HL-60/S4 (cell line): Measurements from ENCODE around the gene GPC5.

ENCODE experiments used
- in situ Hi-C: fragments of 300-500 bp; cut with MboI; formaldehyde crosslinking; loops from 2 replicates; pipeline ENCODE4 v1.14.3; 2022; ENCODE audit warnings: low sequenced_read_pairs

The GPC5 gene

DNA sequence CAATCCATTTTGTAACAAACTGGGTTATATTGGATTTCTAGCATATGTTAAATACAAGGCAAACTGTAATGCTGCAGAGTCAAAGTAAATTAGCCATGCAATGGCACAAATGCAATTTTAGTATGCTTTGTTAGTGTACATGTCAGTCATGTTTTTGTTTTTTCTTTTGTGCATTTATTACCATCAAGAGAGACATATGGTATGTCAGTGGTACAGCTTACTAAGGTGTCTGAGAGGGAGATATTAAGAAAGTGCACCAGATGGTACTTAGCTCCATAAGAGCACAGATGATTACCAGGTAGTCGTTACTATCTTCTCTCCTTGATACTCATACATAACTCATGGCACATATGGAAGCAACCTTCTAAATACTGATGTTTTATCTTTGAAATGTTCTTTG is 550.3 kb downstream of the GPC5 start:
- in situ Hi-C loops = no loop called here

DNA sequence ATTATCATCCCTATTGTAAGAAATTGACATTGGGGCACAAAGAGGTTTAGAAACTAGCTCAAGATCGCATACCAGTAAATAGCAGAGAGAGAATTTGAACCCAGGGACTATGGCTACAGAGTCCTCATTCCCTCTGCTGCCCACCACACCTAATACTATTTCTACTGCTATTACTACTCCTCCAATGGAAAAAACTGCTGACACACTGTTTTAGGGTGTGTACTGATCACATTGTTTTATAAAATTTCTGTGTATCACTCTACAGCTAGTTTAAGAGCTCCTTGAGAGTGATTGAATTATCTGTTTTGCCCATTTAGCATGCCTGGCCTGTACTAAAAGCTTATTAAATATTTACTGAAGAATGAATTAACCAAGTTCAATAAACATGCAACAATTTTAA is 552.4 kb downstream of the GPC5 start:
- in situ Hi-C loops = no loop called here

DNA sequence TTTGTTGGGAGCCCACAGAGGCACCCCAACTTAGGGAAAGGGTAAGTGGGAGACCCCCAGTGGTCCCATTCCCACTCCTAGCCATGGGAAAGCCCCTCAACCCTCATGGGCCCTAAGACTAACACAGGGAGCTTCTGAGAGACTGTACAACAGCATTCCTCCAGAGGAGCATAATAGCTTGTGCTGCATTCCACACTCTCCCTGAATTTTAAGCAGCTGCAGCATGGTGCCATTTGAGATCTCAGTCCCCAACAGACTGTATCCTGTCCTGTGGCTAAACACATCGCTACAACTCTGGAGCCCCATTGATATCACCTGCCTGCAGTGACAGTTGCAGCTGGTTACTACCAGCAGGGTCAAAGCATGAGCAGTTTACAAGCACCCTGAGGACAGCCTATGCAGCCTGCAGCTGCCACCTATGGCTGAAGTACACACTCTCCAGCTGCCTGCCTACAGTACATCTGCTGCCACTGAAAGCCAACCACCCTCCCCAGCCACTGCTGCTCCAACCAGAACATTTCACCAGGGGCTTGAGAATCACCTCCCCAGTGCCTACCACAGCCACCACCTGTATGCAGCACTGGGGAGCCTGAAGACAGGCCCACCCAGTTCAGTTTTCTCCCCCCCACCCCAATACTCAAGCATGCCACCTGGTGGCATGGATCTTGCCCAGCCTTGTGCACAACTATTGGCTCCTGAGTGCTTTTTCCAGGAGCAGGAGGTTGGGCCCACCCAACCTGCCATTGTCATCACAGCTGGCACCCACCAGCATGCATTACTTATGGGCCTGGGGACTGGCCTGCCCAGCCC is 557.3 kb downstream of the GPC5 start:
- in situ Hi-C loops = no loop called here

DNA sequence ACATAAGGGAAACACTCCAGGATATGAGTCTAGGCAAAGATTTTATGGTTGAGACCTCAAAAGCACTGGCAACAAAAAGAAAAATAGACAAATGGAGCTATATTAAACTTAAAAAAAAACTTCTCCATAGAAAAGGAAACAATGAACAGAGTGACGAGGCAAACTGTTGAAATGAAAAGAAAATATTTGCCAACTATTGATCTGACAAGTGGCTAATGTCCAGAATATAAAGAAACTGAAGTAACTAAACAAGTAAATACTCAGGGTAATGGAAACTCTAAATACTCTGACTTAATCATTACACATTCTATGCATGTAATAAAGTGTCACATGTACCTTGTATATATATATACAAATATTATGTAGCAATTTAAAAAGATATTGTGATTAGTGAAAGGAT is 562.5 kb downstream of the GPC5 start:
- in situ Hi-C loops = no loop called here

DNA sequence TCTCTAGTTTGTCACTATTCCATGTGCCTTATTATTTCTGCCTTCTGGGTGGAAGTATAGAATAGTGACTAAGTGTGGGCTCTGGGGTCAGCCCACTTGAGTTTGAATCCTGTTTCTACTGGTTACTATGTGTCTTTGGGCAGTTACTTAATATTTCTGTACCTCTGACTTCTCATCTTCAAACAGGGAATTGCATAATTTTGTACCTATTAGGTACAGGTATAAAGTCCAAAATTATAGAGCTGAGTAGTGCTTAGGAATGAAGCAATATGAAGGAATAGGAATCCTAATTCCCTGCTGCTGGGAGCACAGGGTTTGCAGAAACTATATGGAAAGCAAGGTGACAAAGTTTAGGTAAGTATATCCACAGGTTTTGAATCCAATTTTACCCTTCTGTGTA is 564.5 kb downstream of the GPC5 start:
- in situ Hi-C loops = no loop called here

DNA sequence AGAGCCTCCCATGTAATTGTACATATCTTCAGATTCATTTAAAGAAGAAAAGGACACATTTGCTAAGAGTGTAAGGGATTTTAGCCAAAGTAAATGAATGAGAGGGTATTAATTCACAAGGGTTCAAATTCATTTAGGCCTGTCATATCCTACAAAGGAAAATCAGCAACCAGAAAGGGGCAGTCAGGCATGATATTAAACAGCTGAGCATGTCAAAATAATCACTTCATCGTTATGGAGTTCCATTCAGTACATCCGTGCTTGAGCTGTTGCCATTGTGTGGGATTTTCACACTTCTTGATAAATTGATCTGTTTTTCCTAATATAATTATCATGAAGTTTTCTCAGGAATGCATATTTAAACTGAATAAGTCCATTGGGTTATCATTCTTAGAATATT is 567.1 kb downstream of the GPC5 start:
- in situ Hi-C loops = no loop called here

DNA sequence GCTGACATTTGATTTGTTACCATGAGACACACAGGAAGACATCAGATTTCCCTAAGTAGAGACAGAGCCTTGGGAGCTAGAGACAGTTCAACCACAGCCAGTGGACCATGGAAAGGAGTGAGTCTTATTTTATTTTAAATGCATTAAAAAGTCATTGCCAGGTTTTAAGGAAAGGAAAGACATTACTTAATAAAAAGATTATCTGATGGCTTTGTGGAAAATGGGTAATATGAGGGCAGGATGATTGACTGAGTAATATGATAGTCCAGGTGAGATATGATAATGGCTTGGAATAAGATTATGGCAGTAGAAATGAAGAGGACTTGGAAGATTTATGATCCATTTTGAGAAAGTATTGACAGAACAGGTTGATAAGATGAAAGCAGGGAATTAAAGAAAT is 580.1 kb downstream of the GPC5 start:
- in situ Hi-C loops = no loop called here

DNA sequence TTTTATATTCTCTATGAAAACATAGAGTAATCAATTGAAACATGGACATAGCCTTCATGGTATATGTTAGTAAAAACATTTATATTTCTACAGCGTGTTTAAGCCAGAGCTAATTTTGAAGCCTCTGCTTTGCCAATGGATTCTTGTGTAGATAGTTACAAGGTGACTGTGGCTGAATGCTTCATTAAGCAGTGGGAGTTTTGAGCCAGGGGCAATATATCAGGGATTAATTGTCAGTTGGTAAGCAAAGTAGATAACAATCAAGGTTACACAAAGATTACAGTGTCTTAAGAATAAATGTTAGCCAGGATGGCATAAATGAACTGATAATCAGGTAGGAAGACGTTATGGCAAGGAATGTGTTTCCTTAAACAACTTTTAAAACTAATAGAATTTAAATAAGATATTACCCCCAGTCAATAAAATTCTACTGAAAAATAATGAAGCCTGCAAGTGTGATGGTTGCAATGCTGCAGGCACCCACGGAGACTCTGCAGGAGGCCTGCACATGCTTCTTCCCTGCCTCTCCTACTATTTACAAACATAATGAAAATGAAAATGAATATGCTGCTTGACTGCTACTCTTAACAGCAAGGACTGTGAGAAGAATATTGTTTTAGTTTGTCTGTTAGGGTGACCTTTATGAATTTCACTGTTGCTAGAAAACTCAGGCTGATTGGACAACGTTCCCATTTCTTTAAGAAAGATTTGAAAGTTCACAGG is 588.5 kb downstream of the GPC5 start:
- in situ Hi-C loops = no loop called here

DNA sequence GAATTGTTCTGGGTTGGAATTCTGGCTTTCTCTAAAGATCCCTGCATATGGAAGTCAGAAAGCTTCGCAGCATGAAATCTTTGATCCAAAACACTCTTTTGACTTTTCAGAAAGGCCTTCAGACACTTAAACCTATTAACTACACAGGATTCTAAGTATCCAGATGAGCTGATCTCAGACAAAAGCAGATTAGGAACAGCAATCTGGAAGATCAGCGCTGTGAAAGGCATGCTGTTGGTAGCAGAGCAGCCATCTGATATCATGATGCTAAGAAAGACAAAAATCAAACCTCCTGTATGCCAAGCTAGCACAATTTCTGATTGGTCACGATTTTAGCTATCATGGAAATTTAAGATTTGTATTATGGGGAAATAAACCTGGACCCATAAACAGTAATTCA is 589.9 kb downstream of the GPC5 start:
- in situ Hi-C loops = no loop called here

DNA sequence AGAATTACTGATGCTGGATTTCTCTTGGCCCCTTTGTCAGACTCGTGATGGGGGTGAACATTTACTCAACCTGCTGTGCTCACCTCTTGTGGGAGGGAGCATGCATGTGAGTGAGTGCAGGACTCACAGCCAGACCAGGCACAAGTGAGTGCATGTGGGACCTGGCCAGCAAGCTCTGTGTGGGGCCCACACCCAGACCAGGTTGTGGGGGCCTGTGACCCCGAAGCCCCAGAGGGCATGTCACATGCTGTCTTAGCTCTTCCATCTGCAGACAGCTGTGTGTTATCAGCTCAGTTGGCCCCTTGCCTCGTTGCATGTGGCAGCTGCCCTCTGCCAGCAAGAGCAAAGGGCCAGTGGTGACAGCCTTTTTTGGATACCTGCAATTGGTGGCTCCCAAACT is 614.4 kb downstream of the GPC5 start:
- in situ Hi-C loops = no loop called here

DNA sequence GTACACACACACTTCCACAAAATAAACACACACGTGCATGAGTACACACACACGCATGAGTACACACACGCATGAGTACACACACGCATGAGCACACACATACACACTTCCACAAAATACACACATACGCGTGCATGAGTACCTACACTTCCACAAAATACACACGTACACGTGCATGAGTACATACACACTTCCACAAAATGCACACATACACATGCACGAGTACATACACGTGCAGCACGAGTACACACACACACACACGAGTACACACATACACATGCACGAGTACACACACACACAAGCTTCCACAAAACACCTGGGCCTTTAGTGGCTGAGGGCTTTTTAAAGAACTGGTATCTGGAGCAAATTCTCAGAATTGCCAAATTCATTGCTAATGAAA is 619.3 kb downstream of the GPC5 start:
- in situ Hi-C loops = no loop called here

DNA sequence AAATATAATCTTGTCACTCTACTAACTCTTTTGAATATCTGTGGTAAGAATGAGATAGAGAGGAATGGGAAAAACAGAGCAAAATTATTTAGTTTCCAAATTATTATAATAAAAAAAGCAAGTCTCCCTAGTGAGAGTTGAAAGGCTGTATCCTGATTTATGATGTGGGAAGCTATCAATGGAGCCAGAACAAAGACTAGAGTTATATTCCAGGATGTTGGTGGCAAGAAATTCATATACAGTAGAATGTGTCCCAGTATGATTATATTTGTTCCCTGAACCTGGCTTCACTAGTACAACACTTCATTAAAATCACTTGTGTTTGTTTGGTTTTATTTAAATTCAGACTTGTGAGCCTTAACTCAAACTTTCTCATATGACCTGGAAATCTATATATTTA is 630.3 kb downstream of the GPC5 start:
- in situ Hi-C loops = no loop called here

DNA sequence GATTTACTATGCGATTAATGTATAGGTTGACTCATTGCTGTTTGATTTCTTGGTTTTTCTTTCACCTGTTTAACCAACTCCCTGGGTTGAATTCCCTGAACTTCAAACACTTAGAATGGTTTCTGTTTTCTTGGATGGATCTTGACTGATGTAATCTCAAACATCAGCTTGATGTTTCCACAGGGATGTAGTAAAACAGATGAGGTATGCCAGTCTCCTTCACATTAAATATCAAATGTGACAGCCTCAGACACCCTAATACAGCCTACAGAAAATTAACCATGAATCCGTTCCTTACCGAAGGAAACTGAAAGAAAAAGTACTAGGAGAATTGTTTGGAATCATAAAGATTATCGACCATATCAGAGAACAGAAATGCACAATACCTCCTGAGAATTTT is 631.2 kb downstream of the GPC5 start:
- in situ Hi-C loops = no loop called here

DNA sequence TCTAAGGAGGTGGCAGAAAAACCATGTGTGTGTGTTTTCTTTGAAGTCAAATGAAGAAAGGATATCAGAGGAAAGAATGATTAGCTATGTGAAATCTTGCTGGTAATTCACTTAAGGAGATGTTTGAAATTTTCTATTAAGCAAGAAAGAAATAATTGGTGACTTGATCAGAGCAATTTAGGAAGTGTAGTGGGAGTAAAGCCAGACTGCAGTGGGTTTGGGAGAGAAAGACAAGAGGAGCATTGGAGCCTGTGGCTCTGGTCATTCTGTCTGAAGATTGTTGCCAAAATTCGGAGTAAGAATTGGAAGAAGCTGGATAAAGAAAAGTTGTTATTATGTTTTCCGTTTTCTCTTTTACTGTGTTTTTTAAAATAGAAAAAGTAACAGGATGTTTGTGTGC is 640.5 kb downstream of the GPC5 start:
- in situ Hi-C loops = no loop called here

DNA sequence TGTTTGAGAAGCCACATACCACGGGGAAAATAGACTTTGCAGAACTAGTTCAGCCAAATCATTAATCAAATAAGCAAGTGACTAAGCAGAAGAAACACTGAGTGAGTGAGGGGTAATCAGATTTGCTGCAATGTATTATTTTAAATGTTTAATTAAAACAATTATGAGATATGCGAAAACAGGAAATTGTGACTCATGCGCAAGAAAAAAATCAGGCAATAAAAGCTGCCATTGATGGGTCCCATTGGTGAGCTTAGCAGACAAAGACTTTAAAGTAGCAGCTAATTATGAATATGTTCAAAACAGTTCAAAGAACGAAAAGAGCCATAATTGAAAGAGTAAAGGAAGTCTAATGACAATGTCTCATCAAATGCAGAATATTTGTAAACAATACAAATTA is 644.1 kb downstream of the GPC5 start:
- in situ Hi-C loops = no loop called here

DNA sequence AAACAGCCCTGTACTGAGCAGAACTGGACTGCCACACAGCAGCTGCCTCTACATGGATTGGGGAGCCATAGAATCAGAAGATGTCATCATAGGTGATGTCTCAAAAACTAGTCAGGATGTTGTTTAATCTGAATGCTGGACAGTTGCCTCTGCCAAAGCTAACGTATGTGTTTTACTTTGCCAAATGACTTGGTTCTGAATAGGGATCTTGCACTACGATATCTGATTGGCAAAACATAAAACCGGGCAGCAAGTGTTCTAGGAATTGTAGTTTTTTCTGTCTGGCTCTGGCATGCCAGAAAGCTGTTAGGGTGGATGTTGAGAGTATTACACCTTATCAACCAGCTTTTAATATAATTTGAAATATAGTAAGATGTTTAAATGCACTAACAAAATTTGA is 645.9 kb downstream of the GPC5 start:
- in situ Hi-C loops = no loop called here

DNA sequence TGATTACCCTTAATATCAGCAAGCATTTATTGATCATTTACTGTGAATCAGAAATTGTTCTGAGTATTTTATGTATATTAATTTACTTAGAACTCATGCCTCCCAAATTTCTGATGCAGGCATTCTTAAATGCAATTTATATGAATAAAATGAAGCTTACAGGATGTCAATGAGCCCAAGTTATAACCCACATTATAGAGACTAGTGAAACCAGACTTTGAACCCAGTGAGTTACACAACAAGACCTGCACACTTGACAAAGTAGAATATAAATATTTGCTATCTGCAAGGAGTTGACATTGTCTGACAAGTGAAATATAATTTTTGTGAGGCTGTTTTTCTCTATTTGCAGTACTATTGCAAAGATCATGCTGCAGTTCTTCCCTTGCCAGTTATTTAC is 656.0 kb downstream of the GPC5 start:
- in situ Hi-C loops = no loop called here

DNA sequence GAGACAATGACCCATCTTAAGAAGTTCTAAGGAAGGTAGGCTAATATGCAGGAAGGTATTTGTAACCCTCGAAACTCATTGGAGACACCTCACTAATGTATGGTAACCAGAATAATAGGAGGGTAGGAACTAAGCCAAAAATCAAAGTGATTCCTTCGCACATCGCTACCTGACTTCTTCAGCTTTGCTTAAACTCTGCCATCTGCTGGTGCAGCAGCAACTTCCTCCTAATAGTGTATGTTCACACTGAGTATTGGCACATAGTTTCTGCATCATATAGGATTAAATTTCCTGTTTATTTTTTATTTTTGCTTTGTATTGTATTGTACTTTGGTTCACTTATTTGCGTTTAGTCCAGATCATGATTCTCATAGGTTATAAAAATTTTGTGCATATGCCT is 676.2 kb downstream of the GPC5 start:
- in situ Hi-C loops = no loop called here

DNA sequence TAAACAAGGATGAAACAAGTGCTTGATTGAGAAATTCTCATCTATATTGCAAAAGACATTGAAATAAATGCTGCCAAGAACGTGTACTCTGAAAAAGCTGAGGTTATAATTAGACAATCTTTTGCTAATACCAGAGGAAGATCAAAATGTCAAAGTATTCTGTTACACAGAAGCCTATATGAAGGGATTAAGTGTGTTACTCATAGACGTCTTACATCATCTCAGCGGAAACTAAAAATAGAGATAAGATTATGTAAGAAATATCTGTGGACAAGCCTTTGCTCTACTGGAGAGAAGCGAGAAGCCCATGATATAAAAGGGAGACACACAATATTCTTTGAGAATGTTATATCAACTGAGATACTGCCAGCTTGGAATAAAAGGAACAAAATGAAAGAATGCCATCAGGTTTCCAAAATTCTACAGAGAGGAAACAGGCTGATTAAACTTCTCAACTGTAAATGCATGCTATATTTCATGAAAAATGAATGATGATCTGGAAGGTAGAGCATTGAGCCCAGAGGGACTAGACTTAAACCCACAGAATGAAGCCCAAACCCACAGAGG is 699.0 kb downstream of the GPC5 start:
- in situ Hi-C loops = no loop called here

DNA sequence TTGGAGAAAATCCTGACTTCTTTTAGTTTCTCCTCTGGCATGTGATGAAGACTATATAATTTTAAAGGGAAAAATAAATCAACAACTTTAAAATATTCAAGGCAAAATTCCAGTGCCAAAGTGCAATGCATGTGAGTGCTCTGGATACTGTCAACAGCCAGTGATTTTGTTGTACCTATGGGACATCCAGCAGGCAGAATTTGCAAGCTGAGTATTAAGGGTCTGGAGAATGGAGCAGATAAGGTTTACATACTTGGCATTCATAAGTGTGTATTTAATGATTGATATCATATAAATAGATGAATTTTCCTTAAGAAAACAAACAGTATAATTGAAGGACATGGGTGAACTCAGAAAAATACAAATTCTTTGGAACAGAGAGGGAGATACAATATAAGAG is 703.4 kb downstream of the GPC5 start:
- in situ Hi-C loops = no loop called here

DNA sequence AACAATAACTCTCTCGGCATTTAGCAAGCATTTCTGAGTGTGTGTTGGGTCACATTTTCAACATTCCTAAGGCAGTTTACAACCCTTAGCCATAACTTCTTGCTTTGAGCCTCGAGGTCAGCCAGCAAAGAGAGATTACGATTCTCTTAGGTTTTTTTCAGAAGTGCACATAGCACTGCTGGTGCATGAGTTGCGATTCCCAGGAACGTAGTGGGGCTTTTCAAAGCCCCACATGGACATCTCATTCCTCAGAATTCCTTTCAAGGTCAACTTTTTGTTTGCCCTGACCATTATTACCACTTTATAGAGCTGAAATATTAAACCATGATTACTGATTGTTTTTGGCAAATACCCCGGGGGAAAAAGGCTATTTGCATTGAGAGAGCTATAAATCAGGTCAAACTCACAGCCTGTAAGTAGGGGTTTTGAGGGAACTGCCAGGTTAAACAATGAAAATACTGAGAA is 705.3 kb downstream of the GPC5 start:
- in situ Hi-C loops = no loop called here

DNA sequence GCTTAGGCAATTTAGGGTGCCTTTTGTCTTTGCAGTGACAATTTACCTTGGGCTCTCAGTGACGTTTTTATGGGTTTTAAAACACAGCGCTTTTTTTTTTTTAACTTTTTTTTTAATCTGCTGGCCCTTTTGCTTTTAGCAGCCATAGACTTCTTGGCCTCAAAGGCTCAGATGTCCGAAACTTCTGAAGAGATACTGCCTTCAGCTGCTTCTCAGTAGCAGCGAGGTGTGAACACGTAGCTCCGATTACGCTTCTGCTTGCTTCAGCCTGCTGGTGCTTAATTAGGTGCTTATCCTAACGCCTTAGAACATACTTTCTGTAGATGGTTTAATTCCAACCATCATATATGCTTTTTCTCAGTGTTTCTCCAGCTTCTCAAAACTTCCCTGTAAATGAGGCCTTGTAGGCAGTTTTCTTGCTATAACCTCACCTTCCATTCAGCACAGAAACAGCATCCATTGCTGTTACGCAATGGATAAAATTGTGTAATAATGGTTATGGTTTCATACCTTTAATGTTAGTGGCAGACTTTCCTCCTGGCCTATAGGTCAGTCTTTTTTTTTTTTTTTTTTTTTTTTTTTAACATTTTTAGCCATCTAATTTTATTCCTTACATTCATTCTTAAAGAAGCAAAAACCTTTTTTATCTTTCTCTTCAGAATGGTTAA is 723.9 kb downstream of the GPC5 start:
- in situ Hi-C loops = no loop called here
